Peyer's patch (tissue), 4 donors: Measurements from ENCODE around the gene TNS3. TPM values are rescaled to one million over a fixed set of nuclear protein-coding genes. Genes with fewer than 3 reads are reported as not detected.

Source experiments
- DNase-seq, 3 donors: peaks; one replicate each; pipeline ENCODE4 v3.0.0-alpha.2; 2017 to 2019
- H3K27ac ChIP-seq, 4 donors: fragments of 200-600 bp; sonication (generic); one replicate each; pipeline ENCODE4 v1.5.1; 2016 to 2019
- H3K27me3 ChIP-seq, 2 donors: fragments of 200-600 bp; sonication (generic); one replicate each; pipeline ENCODE4 v1.5.1; 2019
- H3K36me3 ChIP-seq, 3 donors: fragments of 200-600 bp; sonication (generic); one replicate each; pipeline ENCODE4 v1.5.1; 2016 to 2019
- H3K4me1 ChIP-seq, 4 donors: fragments of 200-600 bp; sonication (generic); one replicate each; pipeline ENCODE4 v1.5.1; 2016 to 2019
- H3K4me3 ChIP-seq, 4 donors: fragments of 200-600 bp; sonication (generic); 1 replicate in 3 of 4; 2 replicates in 1 of 4; pipeline ENCODE4 v1.5.1; 2016 to 2019; ENCODE audit warnings: mild to moderate bottlenecking in 1 of 4
- H3K9me3 ChIP-seq, 4 donors: fragments of 200-600 bp; sonication (generic); one replicate each; pipeline ENCODE4 v1.5.1; 2016 to 2019; ENCODE audit warnings: mild to moderate bottlenecking in 1 of 4
- CTCF ChIP-seq, 6 experiments: fragments of 450-650 bp in 4 of 6; fragments of 200-600 bp in 2 of 6; sonication (generic) in 1 of 6; IDR thresholded peaks; one replicate each; pipeline ENCODE4 v1.5.1; 2017 to 2019; ENCODE audit warnings: antibody characterized with exemption in 6 of 6, mild to moderate bottlenecking in 3 of 6, moderate library complexity in 1 of 6
- POLR2A ChIP-seq, 2 donors: fragments of 450-650 bp; IDR thresholded peaks; one replicate each; pipeline ENCODE4 v1.5.1; 2017; ENCODE audit warnings: antibody characterized with exemption in 2 of 2, mild to moderate bottlenecking in 2 of 2, moderate library complexity in 2 of 2
- total RNA-seq, 4 donors: library from RNA; depleted of rRNA; stranded (reverse); fragments of >200 nt; gene quantifications; one replicate each; pipeline ENCODE4 v1.1.0, GENCODE V29; 2016

The TNS3 gene
- total RNA-seq, 4 donors from 2014 or later: 79.5 to 157 (median 112) TPM

- DNase-seq: peak in 1 of 3 donors; percentile 36
- Histone ChIP-seq H3K36me3 (peaks cover 0 to 41% (median 0%) of the 10 kb centered on the region in 3 donors), H3K9me3 (no peaks in the 10 kb centered on the region), H3K4me3 (no peak overlapping the region), H3K27me3 (no peaks in the 10 kb centered on the region), H3K27ac (no peak overlapping the region), H3K4me1 (peaks cover 0 to 16% (median 0%) of the 10 kb centered on the region in 4 donors)
- no peak for TF ChIP-seq POLR2A (IDR thresholded peaks at IDR 0.05)
- no peak for TF ChIP-seq CTCF (IDR thresholded peaks at IDR 0.05)
Observed at GRCh38 chr7:47525066-47525623, 56.8 kb downstream of the TNS3 start.

- Histone ChIP-seq H3K9me3 (no peaks in the 10 kb centered on the region), H3K27me3 (no peaks in the 10 kb centered on the region), H3K4me3 (no peak overlapping the region), H3K4me1 (peaks cover 0 to 27% (median 0%) of the 10 kb centered on the region in 4 donors), H3K27ac (no peak overlapping the region), H3K36me3 (peaks cover 0 to 41% (median 0%) of the 10 kb centered on the region in 3 donors)
- TF ChIP-seq CTCF (IDR thresholded peaks at IDR 0.05): no peak
- no peak for TF ChIP-seq POLR2A (IDR thresholded peaks at IDR 0.05)
- peak in 1 of 3 donors; percentile 31 for DNase-seq
Observed at GRCh38 chr7:47523401-47523800, 58.5 kb downstream of the TNS3 start.

- DNase-seq: peak in 1 of 3 donors; percentile 43
- TF ChIP-seq CTCF (IDR thresholded peaks at IDR 0.05): no peak
- no peak for TF ChIP-seq POLR2A (IDR thresholded peaks at IDR 0.05)
- no peak overlapping the region for H3K27ac ChIP-seq
- no peaks in the 10 kb centered on the region for H3K9me3 ChIP-seq
- no peak overlapping the region for H3K4me3 ChIP-seq
- H3K36me3 ChIP-seq: peaks cover 0 to 29% (median 0%) of the 10 kb centered on the region in 3 donors
- H3K27me3 ChIP-seq: no peaks in the 10 kb centered on the region
- H3K4me1 ChIP-seq: peaks cover 0 to 27% (median 0%) of the 10 kb centered on the region in 4 donors
Observed at GRCh38 chr7:47521816-47522561, 59.9 kb downstream of the TNS3 start.

GRCh38 chr7:47521011-47521795 is 60.7 kb downstream of the TNS3 start:
- no peaks in the 10 kb centered on the region for H3K9me3 ChIP-seq
- DNase-seq: peak in 1 of 3 donors; percentile 20
- H3K27ac ChIP-seq: peak overlapping the region in 2 of 4 donors; percentile 25 to 30
- peaks cover 0 to 27% (median 0%) of the 10 kb centered on the region in 4 donors for H3K4me1 ChIP-seq
- TF ChIP-seq POLR2A (IDR thresholded peaks at IDR 0.05) (no peak), CTCF (IDR thresholded peaks at IDR 0.05) (no peak)
- no peak overlapping the region for H3K4me3 ChIP-seq
- no peaks in the 10 kb centered on the region for H3K27me3 ChIP-seq
- H3K36me3 ChIP-seq: peaks cover 0 to 27% (median 0%) of the 10 kb centered on the region in 3 donors

- Histone ChIP-seq H3K27me3 (no peaks in the 10 kb centered on the region), H3K4me3 (no peak overlapping the region), H3K4me1 (peaks cover 0 to 27% (median 0%) of the 10 kb centered on the region in 4 donors), H3K27ac (peak overlapping the region in 3 of 4 donors; percentile 28 to 31 (median 30)), H3K9me3 (no peaks in the 10 kb centered on the region), H3K36me3 (peaks cover 0 to 19% (median 0%) of the 10 kb centered on the region in 3 donors)
- DNase-seq: peak in 2 of 3 donors; percentile 18 to 70
- TF ChIP-seq POLR2A (IDR thresholded peaks at IDR 0.05) (no peak), CTCF (IDR thresholded peaks at IDR 0.05) (no peak)
Observed at GRCh38 chr7:47520406-47520805, 61.5 kb downstream of the TNS3 start.
